ENCODE measurements around the gene TAOK3. TPM values are rescaled to one million over a fixed set of nuclear protein-coding genes. Genes with fewer than 3 reads are reported as not detected.
A peak's percentile ranks its signal among the peaks of the same experiment; 100 is the strongest.

Gene TAOK3
- total RNA-seq, 1 donor from 2014 or later, result 13.5 TPM

DNA sequence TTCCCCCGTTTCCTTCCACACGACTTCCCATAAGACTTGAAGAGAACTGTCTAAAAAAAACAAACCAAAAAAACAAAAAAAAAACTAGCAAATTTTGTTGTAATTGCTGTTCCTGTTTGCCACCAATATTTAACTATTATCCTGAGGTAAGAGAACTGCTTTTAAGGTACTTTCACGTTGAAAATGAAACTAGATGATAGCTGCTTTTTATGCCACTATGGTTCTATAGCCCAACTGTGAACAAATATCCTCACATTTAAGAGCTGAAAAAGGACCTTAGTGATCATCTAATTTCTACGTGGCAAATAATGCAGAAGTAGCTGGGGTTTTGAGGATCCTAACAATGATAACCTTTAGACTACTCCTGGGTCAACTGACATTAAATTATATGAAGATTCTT, 98.6 kb downstream of the TAOK3 start:
- no peak for DNase-seq (ENCODE audit: low read depth)
- TF ChIP-seq, protein P1, sequence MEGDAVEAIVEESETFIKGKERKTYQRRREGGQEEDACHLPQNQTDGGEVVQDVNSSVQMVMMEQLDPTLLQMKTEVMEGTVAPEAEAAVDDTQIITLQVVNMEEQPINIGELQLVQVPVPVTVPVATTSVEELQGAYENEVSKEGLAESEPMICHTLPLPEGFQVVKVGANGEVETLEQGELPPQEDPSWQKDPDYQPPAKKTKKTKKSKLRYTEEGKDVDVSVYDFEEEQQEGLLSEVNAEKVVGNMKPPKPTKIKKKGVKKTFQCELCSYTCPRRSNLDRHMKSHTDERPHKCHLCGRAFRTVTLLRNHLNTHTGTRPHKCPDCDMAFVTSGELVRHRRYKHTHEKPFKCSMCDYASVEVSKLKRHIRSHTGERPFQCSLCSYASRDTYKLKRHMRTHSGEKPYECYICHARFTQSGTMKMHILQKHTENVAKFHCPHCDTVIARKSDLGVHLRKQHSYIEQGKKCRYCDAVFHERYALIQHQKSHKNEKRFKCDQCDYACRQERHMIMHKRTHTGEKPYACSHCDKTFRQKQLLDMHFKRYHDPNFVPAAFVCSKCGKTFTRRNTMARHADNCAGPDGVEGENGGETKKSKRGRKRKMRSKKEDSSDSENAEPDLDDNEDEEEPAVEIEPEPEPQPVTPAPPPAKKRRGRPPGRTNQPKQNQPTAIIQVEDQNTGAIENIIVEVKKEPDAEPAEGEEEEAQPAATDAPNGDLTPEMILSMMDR (IDR thresholded peaks at IDR 0.05; ENCODE audit: insufficient read depth, low read length, poor library complexity, severe bottlenecking), result no peak
- H3K27me3 ChIP-seq (ENCODE audit: control insufficient read depth, insufficient read depth, low read length), result no peaks in the 10 kb centered on the region
- no peak overlapping the region for H3K4me3 ChIP-seq (ENCODE audit: low read depth, low read length)
- no peaks in the 10 kb centered on the region for H3K36me3 ChIP-seq (ENCODE audit: control insufficient read depth, insufficient read depth, low read length)

DNA sequence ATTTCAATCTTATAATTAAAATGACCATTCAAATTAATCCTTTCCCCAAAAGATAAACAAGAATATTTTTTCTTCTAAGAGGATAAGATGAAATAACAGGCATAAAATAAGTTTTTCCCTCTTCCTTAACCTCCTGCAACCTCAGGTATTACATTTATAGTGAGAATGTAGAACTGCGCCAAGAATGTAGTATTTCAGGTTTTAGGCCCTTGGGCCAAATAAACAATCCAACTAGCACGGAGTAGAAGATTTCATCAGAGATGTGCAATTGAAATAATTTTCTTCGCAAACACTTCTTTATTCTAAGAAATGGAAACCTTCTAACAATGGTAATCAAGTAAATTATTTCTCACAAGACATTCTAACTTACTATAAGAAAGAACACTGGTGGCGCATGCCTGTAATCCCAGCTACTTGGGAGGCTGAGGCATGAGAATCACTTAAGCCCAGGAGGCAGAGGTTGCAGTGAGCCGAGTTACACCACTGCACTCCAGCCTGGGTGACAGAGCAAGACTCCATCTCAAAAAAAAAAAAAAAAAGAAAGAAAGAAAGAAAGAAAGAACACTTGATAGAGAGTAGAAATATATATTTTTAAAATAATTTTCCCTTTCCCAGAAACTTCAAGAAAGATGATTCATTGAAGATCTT, 100.8 kb downstream of the TAOK3 start:
- Histone ChIP-seq H3K27me3 (ENCODE audit: control insufficient read depth, insufficient read depth, low read length) (no peaks in the 10 kb centered on the region), H3K36me3 (ENCODE audit: control insufficient read depth, insufficient read depth, low read length) (no peaks in the 10 kb centered on the region), H3K4me3 (ENCODE audit: low read depth, low read length) (no peak overlapping the region)
- TF ChIP-seq, protein P1 (IDR thresholded peaks at IDR 0.05; ENCODE audit: insufficient read depth, low read length, poor library complexity, severe bottlenecking), result no peak
- peak; percentile 4 for DNase-seq (ENCODE audit: low read depth)

DNA sequence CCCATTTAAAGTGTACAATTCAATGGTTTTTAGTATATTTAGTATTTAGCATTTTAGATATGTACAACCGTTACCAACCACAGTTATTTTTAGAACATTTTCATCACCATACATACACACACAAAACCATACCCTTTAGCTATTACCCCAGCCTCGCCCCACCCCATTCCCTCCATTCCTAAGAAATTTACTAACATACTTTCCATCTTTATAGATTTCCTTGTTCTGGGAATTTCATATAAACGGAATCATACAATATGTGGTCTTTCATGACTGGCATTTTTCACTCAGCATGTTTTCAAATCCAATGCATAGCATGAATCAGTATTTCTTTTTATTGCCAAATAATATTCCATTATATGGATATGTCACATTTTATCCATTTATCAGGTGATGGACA, 101.5 kb downstream of the TAOK3 start:
- no peak for DNase-seq (ENCODE audit: low read depth)
- TF ChIP-seq, protein P1 (IDR thresholded peaks at IDR 0.05; ENCODE audit: insufficient read depth, low read length, poor library complexity, severe bottlenecking), result no peak
- Histone ChIP-seq H3K27me3 (ENCODE audit: control insufficient read depth, insufficient read depth, low read length) (no peaks in the 10 kb centered on the region), H3K4me3 (ENCODE audit: low read depth, low read length) (no peak overlapping the region), H3K36me3 (ENCODE audit: control insufficient read depth, insufficient read depth, low read length) (no peaks in the 10 kb centered on the region)

DNA sequence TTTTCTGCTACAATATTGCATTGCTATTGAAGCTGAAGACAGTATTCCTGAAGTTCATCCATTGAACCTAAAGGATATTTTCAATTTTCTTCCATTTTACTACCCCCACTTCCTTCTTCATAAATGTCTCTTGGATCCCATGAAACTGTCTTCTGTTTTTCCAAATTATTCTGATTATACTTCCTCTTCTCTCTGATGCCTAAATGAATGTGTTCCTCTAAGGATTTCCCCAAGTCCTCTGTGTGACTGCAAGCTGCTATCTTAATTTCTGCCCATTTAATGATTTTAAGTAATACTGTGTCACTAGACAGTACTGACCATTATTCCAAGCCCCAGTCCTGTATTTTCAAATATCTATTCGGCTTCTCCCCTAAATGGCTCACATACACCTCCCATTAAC, 102.9 kb downstream of the TAOK3 start:
- H3K36me3 ChIP-seq (ENCODE audit: control insufficient read depth, insufficient read depth, low read length), result no peaks in the 10 kb centered on the region
- no peak for DNase-seq (ENCODE audit: low read depth)
- no peak overlapping the region for H3K4me3 ChIP-seq (ENCODE audit: low read depth, low read length)
- H3K27me3 ChIP-seq (ENCODE audit: control insufficient read depth, insufficient read depth, low read length), result no peaks in the 10 kb centered on the region
- TF ChIP-seq, protein P1 (IDR thresholded peaks at IDR 0.05; ENCODE audit: insufficient read depth, low read length, poor library complexity, severe bottlenecking), result no peak

DNA sequence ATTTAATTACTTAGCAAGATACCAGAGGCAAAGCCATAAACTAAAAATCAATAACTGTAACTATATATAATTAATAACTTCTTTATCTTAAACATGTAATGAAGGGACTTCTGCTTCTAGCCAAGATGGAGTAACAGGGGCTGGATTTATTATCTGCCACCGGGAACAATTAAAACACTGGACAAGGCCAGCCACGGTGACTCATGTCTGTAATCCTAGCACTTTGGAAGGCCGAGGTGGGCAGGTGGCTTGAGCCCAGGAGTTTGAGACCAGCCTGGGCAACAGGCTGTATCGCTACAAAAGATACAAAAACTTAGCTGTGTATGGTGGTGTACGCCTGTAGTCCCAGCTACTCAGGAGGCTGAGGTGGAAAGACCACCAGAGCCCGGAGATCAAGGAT, 113.6 kb downstream of the TAOK3 start:
- peak; percentile 7 for DNase-seq (ENCODE audit: low read depth)

More for the DNA sequence above, 113.6 kb downstream of the TAOK3 start:
- Histone ChIP-seq H3K36me3 (ENCODE audit: control insufficient read depth, insufficient read depth, low read length) (no peaks in the 10 kb centered on the region), H3K27me3 (ENCODE audit: control insufficient read depth, insufficient read depth, low read length) (no peaks in the 10 kb centered on the region), H3K4me3 (ENCODE audit: low read depth, low read length) (no peak overlapping the region)
- TF ChIP-seq, protein P1 (IDR thresholded peaks at IDR 0.05; ENCODE audit: insufficient read depth, low read length, poor library complexity, severe bottlenecking), result no peak

Measured in kidney epithelial cell (primary cell).